ENCODE data around the gene BZW1.
"Not testable (repeated sequence)": the region's sequence is repeated elsewhere in the genome, so short reads cannot be mapped to it uniquely, and the experiment has no call there.

Gene BZW1

GRCh38 chr2:200791905-200792304 lies 19.8 kb upstream of the BZW1 start:
- DNase-seq (ENCODE audit: low read depth): no peak

DNA sequence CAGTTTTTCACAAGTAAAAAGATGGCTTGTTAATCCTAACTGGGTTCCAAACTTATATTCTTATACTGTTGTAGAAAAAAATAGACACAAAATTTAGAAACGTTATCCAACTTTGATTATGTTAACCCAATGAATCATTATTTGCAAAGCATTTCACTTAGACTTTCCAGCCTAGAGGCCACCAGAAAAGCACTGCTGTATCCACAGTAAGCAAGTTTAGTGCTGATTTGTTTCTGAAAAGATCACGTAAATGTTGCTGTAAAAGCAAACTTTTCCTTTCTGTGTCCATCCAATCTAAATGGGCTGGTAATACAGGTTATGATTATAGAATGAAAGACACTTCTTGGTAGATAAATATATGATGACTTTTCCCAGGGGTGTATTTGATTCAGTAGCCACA lies 17.6 kb upstream of the BZW1 start:
- DNase-seq (ENCODE audit: low read depth): no peak

- no peak for DNase-seq (ENCODE audit: low read depth)
Measured at GRCh38 chr2:200795028-200795440, 16.7 kb upstream of the BZW1 start.

- DNase-seq (ENCODE audit: low read depth): no peak
Measured at GRCh38 chr2:200796561-200796960, 15.1 kb upstream of the BZW1 start.

GRCh38 chr2:200797242-200797770 lies 14.4 kb upstream of the BZW1 start:
- DNase-seq (ENCODE audit: low read depth): no peak

DNA sequence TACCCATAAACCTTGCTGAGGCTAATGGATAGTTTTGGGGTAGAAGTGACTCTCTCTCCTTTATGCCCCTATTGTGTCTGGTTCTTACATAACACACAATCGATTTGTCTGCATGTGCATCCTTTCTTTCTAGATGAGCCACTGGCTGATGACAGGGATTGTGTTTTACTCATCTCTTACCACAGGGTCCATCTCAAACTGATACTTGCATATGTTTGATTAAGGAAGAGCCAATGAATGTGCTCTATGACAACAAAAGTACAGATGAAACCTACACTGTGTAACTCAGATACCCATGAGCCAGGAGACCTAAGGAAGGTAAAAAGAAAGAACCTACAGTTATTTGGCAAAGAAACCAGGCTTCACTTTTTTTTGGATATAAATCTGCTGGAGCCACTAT lies 13.2 kb upstream of the BZW1 start:
- no peak for DNase-seq (ENCODE audit: low read depth)

- no peak for DNase-seq (ENCODE audit: low read depth)
Measured at GRCh38 chr2:200800458-200800857, 11.3 kb upstream of the BZW1 start.

GRCh38 chr2:200801431-200801830 lies 10.3 kb upstream of the BZW1 start:
- not testable (repeated sequence) for DNase-seq (ENCODE audit: low read depth)

- DNase-seq (ENCODE audit: low read depth): no peak
Measured at GRCh38 chr2:200809506-200810251, 2.0 kb upstream of the BZW1 start.

GRCh38 chr2:200810252-200810997 lies 1.3 kb upstream of the BZW1 start:
- DNase-seq (ENCODE audit: low read depth): no peak

- DNase-seq (ENCODE audit: low read depth): no peak
Measured at GRCh38 chr2:200810998-200811332, 745 bp upstream of the BZW1 start.

GRCh38 chr2:200812122-200813022 lies 662 bp downstream of the BZW1 start:
- DNase-seq (ENCODE audit: low read depth): peak; percentile 50

GRCh38 chr2:200814276-200814815 lies 2.6 kb downstream of the BZW1 start:
- no peak for DNase-seq (ENCODE audit: low read depth)

- DNase-seq (ENCODE audit: low read depth): no peak
Measured at GRCh38 chr2:200814917-200815316, 3.2 kb downstream of the BZW1 start.

GRCh38 chr2:200818732-200819131 lies 7.0 kb downstream of the BZW1 start:
- DNase-seq (ENCODE audit: low read depth): not testable (repeated sequence)

GRCh38 chr2:200820573-200821234 lies 9.0 kb downstream of the BZW1 start:
- no peak for DNase-seq (ENCODE audit: low read depth)

DNA sequence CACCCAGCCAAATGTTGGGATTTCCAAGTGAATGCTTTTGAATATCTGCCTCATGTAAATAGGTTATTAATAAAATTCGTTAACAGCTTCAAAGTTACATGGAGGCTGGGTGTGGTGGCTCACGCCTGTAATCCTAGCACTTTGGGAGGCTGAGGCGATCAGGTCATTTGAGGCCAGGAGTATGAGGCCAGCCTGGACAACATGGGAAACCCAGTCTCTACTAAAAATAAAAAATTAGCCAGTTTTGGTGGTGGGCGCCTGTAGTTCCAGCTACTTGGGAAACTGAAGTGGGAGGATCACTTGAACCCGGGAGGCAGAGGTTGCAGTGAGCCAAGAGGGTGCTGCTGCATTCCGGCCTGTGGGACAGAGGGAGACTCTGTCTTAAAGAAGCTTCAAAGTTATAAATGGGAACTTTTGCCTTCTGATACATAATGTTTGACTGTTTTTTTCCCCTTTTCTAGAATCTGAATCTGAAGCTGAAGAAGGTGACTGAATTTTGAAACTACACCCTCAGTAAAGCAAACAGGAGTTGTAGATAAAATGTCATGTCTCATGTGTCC lies 10.1 kb downstream of the BZW1 start:
- no peak for DNase-seq (ENCODE audit: low read depth)

- DNase-seq (ENCODE audit: low read depth): no peak
Measured at GRCh38 chr2:200828104-200828503, 16.4 kb downstream of the BZW1 start.

GRCh38 chr2:200828572-200829257 lies 17.0 kb downstream of the BZW1 start:
- DNase-seq (ENCODE audit: low read depth): no peak

GRCh38 chr2:200829258-200829655 lies 17.5 kb downstream of the BZW1 start:
- DNase-seq (ENCODE audit: low read depth): no peak

DNA sequence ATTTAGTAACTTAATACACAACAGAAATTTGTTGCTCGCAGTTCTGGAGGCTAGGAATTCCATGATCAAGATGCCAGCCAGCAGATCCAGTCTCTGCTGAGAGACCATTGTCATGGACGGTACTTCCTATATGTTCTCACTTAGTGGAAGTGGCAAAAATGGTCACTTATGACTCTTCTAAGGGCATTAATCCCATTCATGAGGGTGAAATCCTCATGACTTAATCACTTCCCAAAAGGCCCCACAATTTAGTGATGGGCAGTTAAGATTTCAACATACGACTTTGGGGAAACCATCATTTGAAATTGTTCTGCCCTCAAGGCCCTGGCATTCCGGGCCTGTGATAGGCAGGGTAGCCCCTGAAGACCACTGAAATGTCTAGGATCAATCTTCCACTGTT lies 23.0 kb downstream of the BZW1 start:
- no peak for DNase-seq (ENCODE audit: low read depth)

All from stimulated activated CD4-positive, alpha-beta T cell treated with anti-CD3 and anti-CD28 coated beads, Interleukin-2, amount 100 ng/mL, for 4 hours (primary cell).